HG03025 (cell line): ENCODE data around the gene AQP12A.
"Not testable (repeated sequence)": the region's sequence is repeated elsewhere in the genome, so short reads cannot be mapped to it uniquely, and the experiment has no call there.

Source experiments
- ATAC-seq: cut with Tn5 transposase; IDR thresholded peaks from one replicate; pipeline ENCODE4 v1.9.1; 2021; ENCODE audit warnings: mild to moderate bottlenecking, moderate library complexity; ENCODE audit not compliant: unreplicated experiment, low FRiP score

The AQP12A gene

DNA sequence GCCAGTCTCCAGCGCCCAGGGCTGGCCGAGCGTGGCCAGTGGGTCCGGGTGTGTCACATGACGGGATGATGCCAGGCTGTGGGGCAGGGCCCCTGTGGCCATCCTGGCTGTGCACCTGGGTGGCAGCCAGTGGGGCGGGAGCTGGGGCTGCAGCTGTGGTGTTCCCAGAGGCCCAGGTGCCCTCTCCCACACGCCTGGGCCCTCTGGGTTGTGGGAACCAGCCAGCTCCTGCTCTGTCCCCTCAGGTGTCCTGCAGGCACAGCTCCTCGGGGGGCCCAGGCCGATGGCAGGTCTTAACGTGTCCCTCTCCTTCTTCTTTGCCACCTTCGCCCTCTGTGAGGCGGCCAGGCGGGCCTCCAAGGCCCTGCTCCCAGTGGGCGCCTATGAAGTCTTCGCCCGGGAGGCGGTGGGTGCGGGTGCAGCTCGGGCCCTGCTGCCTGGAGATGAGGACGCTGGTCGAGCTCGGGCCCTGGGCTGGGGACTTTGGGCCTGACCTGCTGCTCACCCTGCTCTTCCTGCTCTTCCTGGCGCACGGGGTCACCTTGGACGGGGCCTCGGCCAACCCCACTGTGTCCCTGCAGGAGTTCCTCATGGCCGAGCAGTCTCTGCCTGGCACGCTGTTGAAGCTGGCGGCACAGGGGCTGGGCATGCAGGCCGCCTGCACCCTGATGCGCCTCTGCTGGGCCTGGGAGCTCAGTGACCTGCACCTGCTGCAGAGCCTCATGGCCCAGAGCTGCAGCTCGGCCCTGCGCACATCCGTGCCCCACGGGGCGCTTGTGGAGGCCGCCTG lies at the start of gene AQP12A:
AQP12A (plus strand) TSS at position 236 of the 790 bp plus-strand sequence; CDS start at position 284, 48 bp downstream.
- ATAC-seq: not testable (repeated sequence)

- ATAC-seq: no peak
These were observed 49.4 kb upstream of the AQP12A start for GRCh38 chr2:240642061-240642805.

- ATAC-seq: no peak
These were observed 48.9 kb upstream of the AQP12A start for GRCh38 chr2:240642806-240643092.

DNA sequence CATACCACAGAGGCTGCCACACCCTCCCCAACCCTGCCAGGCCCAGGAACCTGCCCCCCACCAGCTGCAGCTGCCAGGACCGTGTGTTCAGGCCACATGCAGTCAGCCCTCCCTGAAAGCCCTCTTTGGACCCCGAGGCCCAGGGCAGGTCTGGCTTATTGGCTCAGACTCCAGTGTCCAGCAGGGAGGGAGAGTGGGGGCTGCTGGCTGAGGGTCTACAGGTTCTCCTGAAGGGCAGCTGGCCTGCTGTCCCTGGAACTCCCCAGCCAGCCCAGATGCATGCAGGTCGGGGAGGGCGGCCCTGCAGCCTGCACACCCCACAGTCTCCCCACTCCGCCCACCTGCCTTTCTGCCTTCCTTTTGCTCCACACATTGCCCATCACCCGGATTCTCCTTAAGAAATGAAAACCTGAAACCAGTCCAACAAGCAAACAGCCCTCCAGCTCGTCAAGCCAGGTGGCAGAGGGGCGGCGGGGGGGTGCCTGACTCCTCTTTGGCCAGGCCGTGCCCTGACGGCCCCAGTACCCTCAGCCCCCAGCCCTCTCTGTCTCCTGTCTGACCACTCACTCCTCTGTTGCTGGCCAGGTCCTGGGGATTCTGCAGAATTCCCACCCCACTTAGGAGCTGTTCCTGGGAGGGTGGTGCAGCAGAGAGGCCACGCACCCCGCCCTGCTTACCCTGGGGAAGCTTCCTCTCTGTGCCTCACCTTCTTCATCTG lies 48.4 kb upstream of the AQP12A start:
- ATAC-seq: no peak

GRCh38 chr2:240643811-240644150 lies 47.9 kb upstream of the AQP12A start:
- no peak for ATAC-seq

DNA sequence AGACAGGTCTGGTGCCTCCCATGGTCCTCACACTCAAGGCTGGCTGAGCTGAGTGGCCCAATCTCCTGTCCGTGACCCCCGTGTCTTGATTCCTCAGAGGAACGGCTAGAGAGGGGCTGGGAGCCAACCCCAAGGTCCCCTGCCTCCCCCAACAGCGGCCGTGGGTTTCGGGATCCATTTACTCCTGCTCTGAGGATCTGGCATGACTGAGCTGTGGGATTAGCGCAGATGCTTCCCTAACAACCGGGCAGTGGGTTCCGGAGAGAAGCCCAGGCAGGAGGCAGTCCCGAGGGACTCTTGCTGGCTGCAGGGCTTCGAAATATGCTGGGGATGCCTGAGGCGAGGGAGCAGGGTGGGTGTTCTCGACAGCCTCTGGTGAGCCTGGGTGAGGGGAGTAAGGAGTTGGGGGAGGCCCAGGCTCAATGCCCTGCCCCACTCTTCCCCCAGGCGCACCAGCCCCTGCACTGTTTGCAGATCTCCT lies 47.5 kb upstream of the AQP12A start:
- ATAC-seq: no peak

DNA sequence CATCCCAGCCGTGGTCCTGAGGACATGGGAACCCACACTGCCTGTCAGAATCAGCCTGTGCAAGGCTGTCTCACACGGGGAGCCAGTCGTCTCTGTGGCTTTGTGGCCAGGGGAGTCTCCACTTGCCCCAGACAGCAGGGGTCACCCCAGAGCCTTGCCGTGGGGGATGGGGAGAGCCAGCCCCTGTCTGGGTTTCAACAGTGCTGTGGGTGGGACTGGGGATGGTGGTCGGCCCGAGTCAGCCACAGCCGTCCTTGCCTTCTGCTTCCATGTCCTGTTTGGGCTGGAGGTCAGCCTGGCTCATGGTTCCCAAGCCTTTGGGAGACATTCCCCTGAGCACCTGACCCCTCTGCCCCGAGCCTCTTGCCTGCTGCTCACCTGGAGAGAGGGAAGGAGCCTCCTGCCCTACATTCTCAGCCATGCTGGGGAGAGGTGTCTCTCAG lies 46.8 kb upstream of the AQP12A start:
- ATAC-seq: no peak

GRCh38 chr2:240645346-240645745 lies 46.3 kb upstream of the AQP12A start:
- ATAC-seq: no peak

- no peak for ATAC-seq
These were observed 45.9 kb upstream of the AQP12A start for GRCh38 chr2:240645801-240646175.

- ATAC-seq: no peak
These were observed 45.3 kb upstream of the AQP12A start for GRCh38 chr2:240646176-240646899.

DNA sequence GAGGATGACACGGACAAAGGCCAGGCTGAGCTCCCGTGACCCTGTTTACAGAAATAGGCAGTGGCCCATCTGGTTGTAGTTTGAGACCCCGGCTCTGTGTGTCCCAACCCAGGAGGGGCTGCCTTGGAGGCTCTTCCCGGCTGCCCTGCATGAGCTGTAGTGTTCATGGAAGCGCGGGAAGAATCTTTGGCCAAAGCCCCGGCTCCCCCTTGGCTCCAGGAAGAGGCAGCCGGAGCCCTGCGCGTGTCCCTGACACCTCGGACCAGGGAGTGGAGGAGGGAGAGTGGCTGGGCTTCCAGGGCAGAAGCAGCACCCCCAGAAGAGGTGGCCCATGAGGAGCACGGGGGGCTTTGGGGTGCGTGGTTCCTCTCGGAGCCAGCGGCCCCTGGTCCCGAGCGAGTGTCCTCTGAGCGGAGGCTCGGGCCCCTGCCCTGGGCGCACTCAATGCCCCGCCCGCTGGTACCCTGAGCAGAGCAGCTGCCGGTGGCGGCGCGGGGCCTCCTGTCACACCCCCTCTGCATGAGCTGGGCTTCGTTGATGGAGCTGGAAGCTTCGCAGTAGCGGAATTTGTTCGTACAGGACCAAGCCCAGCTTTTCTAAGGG lies 44.7 kb upstream of the AQP12A start:
- ATAC-seq: no peak

DNA sequence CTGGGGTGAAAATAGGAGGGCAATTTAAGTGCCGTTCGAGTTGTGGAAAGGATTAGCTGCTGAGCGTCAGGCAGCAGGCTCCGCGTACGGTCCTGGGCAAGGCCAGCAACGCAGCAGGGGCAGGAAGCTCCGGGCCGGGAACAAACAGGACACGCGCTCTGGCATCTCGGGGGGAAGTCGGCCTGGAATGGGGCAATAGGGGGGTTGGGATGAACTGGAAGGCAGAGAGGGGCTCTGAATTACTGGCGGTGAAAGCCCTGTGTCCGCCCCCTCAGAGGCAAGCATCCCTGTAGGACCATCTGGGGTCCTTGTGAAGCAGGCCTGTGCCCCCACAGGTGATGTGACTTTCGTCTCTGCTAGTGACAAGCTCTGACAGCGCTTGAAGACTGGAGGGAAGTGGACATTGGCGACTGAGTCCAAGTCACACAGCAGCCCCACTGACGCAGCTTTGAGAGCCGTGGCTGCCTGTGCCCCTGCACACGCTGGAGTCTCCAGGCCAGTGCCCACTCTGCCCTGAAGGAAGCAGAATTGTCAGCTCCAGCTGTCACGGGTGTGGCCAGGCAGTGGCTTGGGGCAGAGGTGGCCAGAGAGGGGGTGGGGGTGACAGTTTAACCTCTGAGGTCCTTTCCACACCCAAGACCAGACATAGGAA lies 44.0 kb upstream of the AQP12A start:
- no peak for ATAC-seq

DNA sequence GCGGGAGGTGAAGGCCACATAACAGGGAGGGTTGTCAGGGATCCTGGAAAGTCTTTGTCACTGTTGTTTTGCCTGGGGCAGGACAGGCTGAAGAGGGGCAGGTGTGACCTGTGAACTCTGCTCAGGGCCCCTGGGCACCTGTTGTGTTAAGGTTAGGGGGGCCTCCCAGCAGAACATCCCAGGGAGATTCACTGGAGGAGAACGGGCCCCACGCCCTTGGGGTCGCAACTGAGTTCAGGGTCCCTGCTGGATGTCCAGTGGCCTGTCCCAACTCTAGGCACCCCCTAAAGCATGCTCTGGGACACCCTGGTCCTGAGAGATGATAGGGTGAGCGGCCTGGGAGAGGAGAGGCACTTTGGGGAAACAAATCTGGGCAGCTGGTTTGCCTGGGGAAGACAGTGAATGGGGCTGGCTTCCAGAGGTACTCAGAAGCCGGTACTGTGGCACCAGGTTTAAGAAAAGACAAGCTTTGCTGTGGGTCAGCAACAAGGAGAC lies 43.5 kb upstream of the AQP12A start:
- ATAC-seq: no peak

GRCh38 chr2:240648650-240649275 lies 42.9 kb upstream of the AQP12A start:
- ATAC-seq: no peak

DNA sequence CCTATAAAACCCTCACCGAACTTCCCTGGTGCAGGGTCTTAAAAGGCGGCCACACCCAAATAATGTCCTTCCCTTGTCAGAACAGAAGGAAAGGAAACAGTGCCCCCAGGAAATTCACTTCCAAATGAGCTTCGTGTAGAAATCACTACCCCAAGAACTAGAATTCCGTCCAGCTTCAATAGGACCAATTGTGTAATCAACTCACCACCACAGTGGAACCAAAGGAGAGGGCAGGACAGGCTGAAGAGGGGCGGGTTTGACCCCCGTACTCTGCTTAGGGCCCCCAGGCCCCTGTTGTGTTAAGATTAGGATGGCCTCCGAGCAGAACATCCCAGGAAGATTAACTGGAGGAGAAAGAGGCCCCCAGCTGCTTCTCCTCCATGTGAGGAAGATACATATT lies 42.3 kb upstream of the AQP12A start:
- no peak for ATAC-seq

DNA sequence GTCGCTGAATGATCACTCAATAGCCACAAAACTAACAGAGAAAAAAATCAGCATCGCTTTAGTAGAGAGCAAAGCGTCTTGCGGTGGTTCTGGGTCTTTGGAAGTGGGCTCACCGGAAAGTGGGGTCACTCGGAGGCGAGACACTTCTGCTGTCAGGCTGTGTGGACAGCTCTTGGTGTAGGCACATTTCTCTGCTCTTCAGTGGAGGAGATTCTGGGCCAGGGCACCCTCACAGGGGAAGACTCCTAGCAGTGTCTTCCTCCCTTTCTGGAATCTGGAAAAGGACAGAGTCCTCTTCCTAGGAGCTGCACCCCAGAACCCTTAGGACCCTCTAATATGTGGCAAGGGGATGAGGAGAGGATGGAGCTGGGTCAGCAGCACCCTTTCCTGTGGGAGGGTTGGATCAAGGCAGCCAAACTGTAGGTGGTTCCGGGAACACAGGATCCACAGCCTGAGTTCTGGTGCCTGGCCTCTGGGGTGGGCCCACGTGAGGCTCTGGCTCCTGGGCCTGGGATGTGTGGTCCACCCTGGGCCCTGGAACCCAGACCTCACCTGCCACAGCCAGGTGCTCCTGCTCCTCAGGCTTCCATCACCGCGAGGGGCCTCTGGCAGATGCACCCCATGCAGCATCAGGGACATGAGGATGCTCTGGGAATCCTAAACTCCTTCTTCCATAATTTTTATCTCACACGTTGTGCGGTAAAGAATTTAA lies 41.3 kb upstream of the AQP12A start:
- ATAC-seq: no peak

DNA sequence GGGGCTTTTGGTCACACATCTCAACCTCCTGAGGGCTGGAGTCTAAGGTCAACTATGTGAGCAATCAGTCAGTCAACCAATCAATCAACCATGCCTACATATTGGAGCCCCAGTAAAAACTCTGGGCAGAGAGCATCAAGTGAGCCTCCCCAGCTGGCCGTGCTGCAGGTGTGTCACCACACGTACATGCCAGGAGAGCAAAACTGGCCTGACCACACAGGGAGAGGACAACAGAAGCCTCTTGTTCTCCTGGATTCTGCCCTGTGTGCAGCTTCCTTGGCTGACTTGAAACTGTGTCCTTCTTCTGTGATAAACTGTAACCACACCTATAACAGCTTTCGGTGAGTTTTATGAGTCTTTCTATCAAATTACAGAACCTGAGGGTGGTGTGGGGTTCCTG lies 40.5 kb upstream of the AQP12A start:
- ATAC-seq: no peak
